Right lobe of liver (tissue), 6 donors: ENCODE results near the gene CTRB1. TPM values are rescaled to one million over a fixed set of nuclear protein-coding genes. Genes with fewer than 3 reads are reported as not detected.

Experiments
- ATAC-seq, 4 donors: fragments of 200-7000 bp; cut with Tn5 transposase; one replicate each; pipeline ENCODE4 v1.9.1; 2020; ENCODE audit warnings: mild to moderate bottlenecking in 4 of 4, moderate library complexity in 4 of 4
- DNase-seq, 3 donors: peaks; one replicate each; pipeline ENCODE4 v3.0.0-alpha.2; 2020
- H3K27ac ChIP-seq, 3 donors: fragments of 200-600 bp; one replicate each; pipeline ENCODE4 v1.8.0; 2022
- H3K27me3 ChIP-seq, 2 donors: fragments of 200-600 bp; one replicate each; pipeline ENCODE4 v1.8.0; 2022
- H3K36me3 ChIP-seq, 4 donors: fragments of 200-600 bp; sonication (generic) in 1 of 4; one replicate each; pipeline versions ENCODE4 v1.5.1 to v1.8.0; 2017 to 2022; ENCODE audit warnings: control low read depth in 1 of 4
- H3K4me1 ChIP-seq, 4 donors: fragments of 200-600 bp; sonication (generic) in 1 of 4; one replicate each; pipeline versions ENCODE4 v1.5.1 to v1.8.0; 2017 to 2022; ENCODE audit warnings: control low read depth in 1 of 4
- H3K4me3 ChIP-seq, 3 donors: fragments of 200-600 bp; one replicate each; pipeline ENCODE4 v1.8.0; 2022
- H3K9me3 ChIP-seq, 4 donors: fragments of 200-600 bp; sonication (generic) in 1 of 4; one replicate each; pipeline versions ENCODE4 v1.5.1 to v1.8.0; 2017 to 2022; ENCODE audit warnings: control low read depth in 1 of 4
- CTCF ChIP-seq, 4 donors: fragments of 200-600 bp in 3 of 4; fragments of 450-650 bp in 1 of 4; IDR thresholded peaks; one replicate each; pipeline versions ENCODE4 v1.5.1 to v1.8.0; 2016 to 2022; ENCODE audit warnings: antibody characterized with exemption in 4 of 4, mild to moderate bottlenecking in 2 of 4
- POLR2A ChIP-seq: fragments of 450-650 bp; IDR thresholded peaks from one replicate; pipeline ENCODE4 v1.6.1; 2017; ENCODE audit warnings: antibody characterized with exemption, mild to moderate bottlenecking
- WGBS: methylation state at CpG from one replicate; pipeline ENCODE4 v1.1.6; 2018; ENCODE audit warnings: low coverage, low lambda C conversion rate; ENCODE audit not compliant: insufficient coverage; ENCODE audit errors: missing lambda C conversion rate; 5-methylcytosine and 5-hydroxymethylcytosine counted together
- intact Hi-C, 2 donors: fragments of 100-400 bp; cut with DNase I; formaldehyde crosslinking; loops; one replicate each; pipeline versions ENCODE4 v1.11.2 to v1.14.1; 2022
- total RNA-seq, 6 experiments: library from RNA; depleted of rRNA in 2 of 6; stranded (reverse); fragments of >200 nt in 2 of 6; fragmentation: NEBNext Ultra II Directional in 3 of 6; extraction: Animal tissue kit (Norgen Biotek cat#: 25700) in 3 of 6; gene quantifications; one replicate each; pipeline versions ENCODE4 v1.1.0 to v1.2.4, GENCODE V29; 2016 to 2023
- donor health status: DM: no; HTN: yes; CAD: no.
- donor health status: DM: no; HTN: no; CAD: no.
- donor health status: DM: no; HTN: no; CAD: no.
- donor health status: DM: no; HTN: yes; CAD: no.
- donor health status: DM: no; HTN: yes; CAD: no.

CTRB1 gene
- total RNA-seq, 6 experiments from 2014 or later: not detected

GRCh38 chr16:75247249-75247648 lies 28.5 kb downstream of the CTRB1 start:
- no CpG with 5 or more reads among the region's 13 CpGs for WGBS
- DNase-seq (no peak), ATAC-seq (no peak)
- Histone ChIP-seq H3K27ac (peak overlapping the region; percentile 20 to 87 (median 75)), H3K9me3 (no peaks in the 10 kb centered on the region), H3K36me3 (peaks cover 0 to 4% (median 1%) of the 10 kb centered on the region in 4 donors), H3K27me3 (no peaks in the 10 kb centered on the region), H3K4me3 (no peak overlapping the region), H3K4me1 (peaks cover 0 to 58% (median 22%) of the 10 kb centered on the region in 4 donors)
- no peak for TF ChIP-seq POLR2A
- TF ChIP-seq CTCF (IDR thresholded peaks at IDR 0.05): no peak
- intact Hi-C loops: no loop called here

GRCh38 chr16:75248142-75248535 lies 29.4 kb downstream of the CTRB1 start:
- no peaks in the 10 kb centered on the region for H3K36me3 ChIP-seq
- H3K4me1 ChIP-seq: peaks cover 0 to 62% (median 26%) of the 10 kb centered on the region in 4 donors
- 37% methylated on average over 3 of the region's 13 CpGs for WGBS
- DNase-seq (no peak), ATAC-seq (no peak)
- H3K4me3 ChIP-seq: no peak overlapping the region
- no peak for TF ChIP-seq CTCF (IDR thresholded peaks at IDR 0.05)
- TF ChIP-seq POLR2A: no peak
- H3K27ac ChIP-seq: peak overlapping the region in 2 of 3 donors; percentile 75 to 87
- no peaks in the 10 kb centered on the region for H3K9me3 ChIP-seq
- intact Hi-C loops: no loop called here
- H3K27me3 ChIP-seq: no peaks in the 10 kb centered on the region

GRCh38 chr16:75248536-75249380 lies 30.0 kb downstream of the CTRB1 start:
- H3K4me3 ChIP-seq: no peak overlapping the region
- intact Hi-C loops: no loop called here
- H3K27ac ChIP-seq: peak overlapping the region; percentile 15 to 87 (median 75)
- no peak for DNase-seq
- 40% methylated on average over 1 of the region's 17 CpGs for WGBS
- no peaks in the 10 kb centered on the region for H3K36me3 ChIP-seq
- ATAC-seq: no peak
- H3K9me3 ChIP-seq: no peaks in the 10 kb centered on the region
- no peaks in the 10 kb centered on the region for H3K27me3 ChIP-seq
- TF ChIP-seq POLR2A (no peak), CTCF (IDR thresholded peaks at IDR 0.05) (no peak)
- H3K4me1 ChIP-seq: peaks cover 0 to 62% (median 27%) of the 10 kb centered on the region in 4 donors

- Histone ChIP-seq H3K27ac (peak overlapping the region; percentile 60 to 87 (median 75)), H3K36me3 (no peaks in the 10 kb centered on the region), H3K4me1 (peaks cover 0 to 61% (median 27%) of the 10 kb centered on the region in 4 donors), H3K27me3 (no peaks in the 10 kb centered on the region), H3K9me3 (no peaks in the 10 kb centered on the region), H3K4me3 (peak overlapping the region; percentile 81 to 89 (median 87))
- intact Hi-C loops: no loop called here
- no peak for DNase-seq
- ATAC-seq: no peak
- TF ChIP-seq CTCF (IDR thresholded peaks at IDR 0.05) (no peak), POLR2A (no peak)
- no CpG with 5 or more reads among the region's 5 CpGs for WGBS
Observed at GRCh38 chr16:75249441-75249840, 30.7 kb downstream of the CTRB1 start.
